NCI-H524 treated with DMSO at 0.1 percent for 48 hours (cell line): ENCODE data around the gene STK10.

Experiments used
- DNase-seq: peaks from one replicate; lab custom pipeline; 2025; lab: John Stamatoyannopoulos, UW

Gene STK10

GRCh38 chr5:172107571-172107970 lies 80.5 kb downstream of the STK10 start:
- DNase-seq: no peak

GRCh38 chr5:172106511-172107356 lies 81.3 kb downstream of the STK10 start:
- no peak for DNase-seq

- DNase-seq: no peak
These were observed 82.2 kb downstream of the STK10 start for GRCh38 chr5:172105811-172106210.

DNA sequence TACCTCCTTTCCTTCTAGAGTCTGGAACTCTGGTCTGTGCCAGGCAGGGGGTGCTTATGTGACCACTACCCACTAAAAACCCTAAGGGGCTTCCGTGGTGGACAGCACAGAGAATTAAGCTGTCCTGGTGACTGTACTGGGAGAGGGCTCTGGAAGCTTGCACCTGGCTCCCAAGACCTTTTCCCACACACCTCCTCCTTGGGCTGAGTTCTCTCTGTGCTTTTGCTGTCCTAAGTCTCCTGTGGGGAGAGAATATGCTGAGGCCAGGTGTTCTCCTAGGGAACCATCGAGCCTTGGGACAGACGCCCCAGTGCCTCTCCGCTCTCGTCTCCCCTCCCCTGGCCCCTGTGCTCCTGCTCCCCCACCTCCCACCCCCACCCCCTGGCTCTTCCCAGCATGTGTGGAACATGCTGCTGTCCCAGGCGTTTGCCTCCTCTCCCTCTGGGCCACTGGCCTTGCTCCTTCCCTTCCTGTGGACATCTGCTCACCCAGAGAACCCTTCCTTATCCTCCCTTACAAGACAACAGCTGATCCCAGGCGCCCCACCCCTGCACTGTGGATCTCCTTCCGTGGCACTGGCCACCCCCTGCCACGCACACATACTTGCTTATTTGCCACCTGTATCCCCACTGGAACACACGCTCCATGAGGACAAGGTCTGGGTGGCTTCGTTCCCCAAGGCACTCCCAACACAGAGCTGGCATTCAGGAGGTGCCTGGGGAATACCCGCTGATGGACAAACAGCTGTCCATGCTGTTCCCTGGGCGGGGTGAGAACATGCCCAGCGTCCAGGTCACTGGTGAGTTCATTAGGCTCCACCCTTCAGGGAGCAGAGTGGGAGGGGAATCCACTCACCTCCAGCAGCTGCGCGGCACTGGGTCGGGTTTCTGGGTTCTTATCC lies 83.0 kb downstream of the STK10 start:
- no peak for DNase-seq

DNA sequence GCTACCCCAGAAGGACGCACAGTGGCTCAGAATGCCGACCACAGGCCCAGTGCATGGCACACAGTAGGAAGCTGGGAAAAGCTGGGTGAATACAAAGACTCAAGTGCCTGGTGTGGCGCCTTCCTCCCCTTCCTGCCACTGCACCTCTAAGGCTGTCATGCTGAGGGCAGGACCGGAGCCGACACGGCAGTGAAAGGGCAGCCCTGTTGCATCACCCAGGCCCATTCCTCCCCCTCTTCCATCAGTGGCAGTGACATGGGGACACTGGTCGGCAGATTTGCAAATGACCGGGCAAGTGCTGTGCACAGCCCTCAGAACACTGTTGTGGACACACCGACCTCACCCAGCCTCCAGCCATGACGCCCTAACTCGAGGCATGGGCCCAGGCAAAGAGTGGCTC lies 84.0 kb downstream of the STK10 start:
- DNase-seq: no peak

- DNase-seq: no peak
These were observed 85.0 kb downstream of the STK10 start for GRCh38 chr5:172102913-172103626.

- DNase-seq: no peak
These were observed 85.7 kb downstream of the STK10 start for GRCh38 chr5:172102218-172102870.

DNA sequence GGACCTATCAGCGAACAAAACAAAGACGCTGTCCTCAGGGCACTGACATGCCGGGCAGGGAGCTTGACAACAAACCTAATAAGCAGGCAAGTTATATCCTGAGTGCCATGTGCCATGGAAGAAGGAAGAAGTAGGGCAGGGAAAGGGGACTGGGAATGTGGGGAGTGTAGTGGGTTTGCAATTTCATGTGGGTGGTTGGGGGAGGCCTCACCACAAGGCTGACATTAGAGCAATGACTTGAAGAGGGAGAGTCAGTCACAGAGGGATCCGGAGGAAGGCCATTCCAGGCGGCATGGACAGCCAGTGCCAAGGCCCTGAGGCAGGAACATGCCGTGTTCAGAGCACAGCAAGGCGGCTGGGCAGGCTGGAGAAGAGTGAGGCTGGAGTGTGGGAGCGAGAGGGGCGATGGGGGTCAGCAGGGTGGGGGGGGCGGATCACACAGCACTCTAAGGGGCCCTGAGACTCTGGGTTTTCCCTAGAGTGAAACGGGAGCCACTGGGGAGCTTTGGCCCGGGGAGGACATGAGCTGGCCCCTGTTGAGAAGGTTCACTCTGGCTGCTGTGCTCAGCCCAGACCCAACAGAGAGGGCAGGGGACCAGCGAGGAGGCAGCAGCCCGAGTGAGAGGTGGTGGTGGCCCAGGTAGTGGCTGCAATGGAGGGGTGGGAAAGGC lies 86.3 kb downstream of the STK10 start:
- DNase-seq: no peak

DNA sequence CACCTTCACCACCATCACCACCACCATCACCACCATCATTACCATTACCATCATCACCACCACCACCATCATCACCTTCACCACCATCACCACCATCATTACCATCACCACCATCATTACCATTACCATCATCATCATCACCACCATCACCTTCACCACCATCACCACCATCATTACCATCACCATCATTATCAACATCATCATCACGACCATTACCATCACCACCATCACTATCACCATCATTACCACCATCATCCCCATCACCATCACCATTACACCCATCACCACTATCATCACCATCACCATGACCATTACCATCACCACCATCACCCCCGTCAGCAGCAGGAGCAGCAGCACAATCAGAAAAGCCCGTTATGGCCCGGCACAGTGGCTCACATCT lies 89.1 kb downstream of the STK10 start:
- no peak for DNase-seq

DNA sequence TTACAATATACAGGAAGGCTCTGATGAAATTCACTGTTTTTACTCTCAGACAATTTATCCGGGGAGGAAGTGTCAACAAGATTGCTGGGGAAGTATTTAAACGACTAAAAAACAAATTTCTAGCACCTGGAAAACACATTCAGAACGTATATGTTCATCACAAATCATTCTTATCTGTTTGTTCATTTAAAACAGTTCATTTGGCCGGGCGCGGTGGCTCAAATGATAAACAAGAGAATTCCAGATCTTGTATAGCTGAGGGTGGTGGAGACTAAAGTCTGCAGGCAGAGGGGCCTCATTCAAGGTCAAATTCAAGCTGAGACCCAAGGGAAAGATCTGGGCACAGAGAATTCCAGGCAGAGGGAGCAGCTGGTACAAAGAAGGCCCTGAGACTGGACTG lies 90.0 kb downstream of the STK10 start:
- DNase-seq: no peak

GRCh38 chr5:172097356-172097755 lies 90.7 kb downstream of the STK10 start:
- DNase-seq: no peak

DNA sequence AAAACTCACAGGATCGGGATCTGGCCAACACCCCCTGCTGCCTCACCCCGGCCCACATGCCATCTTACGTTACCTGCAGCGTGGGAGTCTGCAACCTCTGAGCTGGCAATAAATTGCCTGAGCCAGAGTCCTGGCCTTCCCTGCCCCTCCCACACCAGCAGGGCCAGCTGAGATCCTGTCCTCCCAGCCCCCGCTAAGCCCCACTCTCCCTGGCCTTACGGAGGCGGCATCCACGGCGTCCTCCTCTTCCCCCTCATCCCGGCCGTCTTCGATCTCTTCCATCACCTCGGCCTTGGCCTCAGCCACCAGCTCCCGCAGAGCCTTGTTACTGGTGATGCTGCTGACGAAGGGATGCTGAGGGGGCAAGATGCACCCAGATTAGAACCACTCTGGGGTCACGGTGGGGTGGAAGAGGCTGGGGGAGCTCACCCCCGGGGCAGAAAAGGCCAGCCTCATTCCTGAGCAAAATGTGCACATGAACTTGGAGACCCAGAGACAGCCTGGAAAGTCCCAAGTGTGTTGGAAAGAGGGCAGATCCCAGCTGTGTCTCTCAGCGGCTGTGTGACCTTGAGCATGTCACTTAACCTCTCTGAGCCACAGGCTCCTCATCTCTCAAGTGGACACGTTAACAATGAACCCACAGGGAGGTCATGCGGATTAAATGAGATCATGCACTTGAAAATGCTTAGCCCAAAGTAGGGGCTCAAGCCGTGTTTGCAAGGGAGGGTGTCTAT lies 91.7 kb downstream of the STK10 start:
- DNase-seq: no peak

- no peak for DNase-seq
These were observed 92.4 kb downstream of the STK10 start for GRCh38 chr5:172095368-172096206.

DNA sequence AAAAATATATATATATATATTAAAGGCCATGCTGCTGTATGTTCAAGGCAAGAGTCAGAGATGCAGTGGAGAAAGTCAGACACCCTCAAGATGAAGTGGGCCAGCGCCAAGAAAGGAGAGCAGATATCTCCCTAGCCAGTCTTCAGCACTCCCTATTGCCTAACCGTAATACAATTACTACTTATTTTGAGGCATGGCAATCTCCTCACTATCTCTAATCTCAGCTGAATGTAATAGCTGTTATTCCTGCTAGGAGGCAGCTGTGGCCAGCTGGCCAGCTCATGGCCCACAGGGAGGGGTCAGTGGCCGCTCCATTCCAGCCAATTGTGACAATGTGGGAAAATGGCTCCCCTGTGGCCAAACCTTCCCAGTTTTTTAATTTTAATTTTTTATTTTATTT lies 94.1 kb downstream of the STK10 start:
- DNase-seq: no peak

- no peak for DNase-seq
These were observed 94.5 kb downstream of the STK10 start for GRCh38 chr5:172093559-172093958.

- DNase-seq: no peak
These were observed 95.9 kb downstream of the STK10 start for GRCh38 chr5:172091956-172092732.

DNA sequence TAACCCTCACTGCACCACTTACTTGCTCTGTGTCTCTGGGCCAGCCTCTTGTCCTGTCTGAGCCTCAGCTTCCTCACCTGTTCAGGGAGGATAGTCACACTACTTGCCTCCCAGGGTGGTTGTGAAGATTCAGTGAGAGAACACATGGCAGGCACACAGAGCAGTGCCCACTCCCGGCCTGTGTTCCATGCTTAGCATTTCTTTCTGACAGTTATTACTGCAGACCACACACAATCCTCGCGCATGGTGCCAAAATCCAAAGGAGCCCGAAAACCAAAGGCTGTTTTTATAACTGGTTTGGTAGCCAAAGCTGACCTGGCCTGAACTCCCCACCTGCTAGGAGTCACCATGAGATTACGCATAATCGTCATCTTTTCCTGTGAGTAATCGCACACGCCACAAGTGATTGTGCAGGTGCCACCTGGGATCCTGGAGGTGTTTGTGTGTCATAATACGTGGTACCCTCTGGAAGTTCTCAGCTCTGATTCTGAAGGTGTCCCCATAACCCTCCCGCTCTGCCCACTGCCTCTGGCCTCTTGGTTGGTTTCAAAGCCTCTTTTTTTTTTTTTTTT lies 97.0 kb downstream of the STK10 start:
- no peak for DNase-seq

GRCh38 chr5:172089298-172090117 lies 98.5 kb downstream of the STK10 start:
- DNase-seq: no peak
